Trophoblast cell (in vitro differentiated cells and primary cell): ENCODE measurements around the gene ENPP3.

Experiments
- DNase-seq, 2 donors: peaks; one replicate each; pipeline ENCODE4 v3.0.0-alpha.2; 2016
- H2AFZ ChIP-seq: 2 replicates; pipeline ENCODE4 v1.6.1; 2013; ENCODE audit warnings: low read length, moderate library complexity, mild to moderate bottlenecking; ENCODE audit not compliant: insufficient read depth, poor library complexity
- H2AK5ac ChIP-seq: 2 replicates; pipeline ENCODE4 v1.6.1; 2013; ENCODE audit warnings: mild to moderate bottlenecking, low read length
- H2BK120ac ChIP-seq: 2 replicates; pipeline ENCODE4 v1.6.1; 2013; ENCODE audit warnings: low read length, mild to moderate bottlenecking, moderate library complexity; ENCODE audit not compliant: insufficient read depth, poor library complexity
- H2BK12ac ChIP-seq: 2 replicates; pipeline ENCODE4 v1.6.1; 2013; ENCODE audit warnings: mild to moderate bottlenecking, low read length, moderate library complexity
- H2BK5ac ChIP-seq: 2 replicates; pipeline ENCODE4 v1.6.1; 2013; ENCODE audit warnings: low read length, low read depth, moderate library complexity, mild to moderate bottlenecking; ENCODE audit not compliant: poor library complexity
- H3K14ac ChIP-seq: 2 replicates; pipeline ENCODE4 v1.6.1; 2013; ENCODE audit warnings: mild to moderate bottlenecking, low read length
- H3K18ac ChIP-seq: 2 replicates; pipeline ENCODE4 v1.6.1; 2013; ENCODE audit warnings: mild to moderate bottlenecking, low read length
- H3K23ac ChIP-seq: 2 replicates; pipeline ENCODE4 v1.6.1; 2013; ENCODE audit warnings: low read length
- H3K27ac ChIP-seq: 2 replicates; pipeline ENCODE4 v1.5.1; 2013; ENCODE audit warnings: low read depth, mild to moderate bottlenecking, inconsistent platforms, low read length, moderate library complexity
- H3K27me3 ChIP-seq: 2 replicates; pipeline ENCODE4 v1.6.1; 2013; ENCODE audit warnings: inconsistent platforms, mild to moderate bottlenecking, low read length, moderate library complexity; ENCODE audit not compliant: insufficient read depth
- H3K36me3 ChIP-seq, 2 experiments: 1 replicate in 1 of 2; 2 replicates in 1 of 2; pipeline ENCODE4 v1.6.1; 2013; ENCODE audit warnings: low read length in 2 of 2, mild to moderate bottlenecking in 2 of 2, moderate library complexity in 1 of 2; ENCODE audit not compliant: insufficient read depth in 2 of 2, control insufficient read depth in 1 of 2
- H3K4ac ChIP-seq: 2 replicates; pipeline ENCODE4 v1.6.1; 2013; ENCODE audit warnings: low read depth, mild to moderate bottlenecking, low read length, moderate library complexity
- H3K4me1 ChIP-seq, 2 experiments: 1 replicate in 1 of 2; 2 replicates in 1 of 2; pipeline ENCODE4 v1.6.1; 2013; ENCODE audit warnings: low read length in 2 of 2, mild to moderate bottlenecking in 2 of 2, moderate library complexity in 1 of 2; ENCODE audit not compliant: insufficient read depth in 2 of 2, control insufficient read depth in 1 of 2
- H3K4me2 ChIP-seq: 2 replicates; pipeline ENCODE4 v1.6.1; 2013; ENCODE audit warnings: inconsistent platforms, mild to moderate bottlenecking, low read length, moderate library complexity
- H3K4me3 ChIP-seq: 2 replicates; pipeline ENCODE4 v1.5.1; 2013; ENCODE audit warnings: mild to moderate bottlenecking, low read depth, low read length, inconsistent platforms
- H3K79me1 ChIP-seq: one replicate; pipeline ENCODE4 v1.6.1; 2013; ENCODE audit warnings: low read length
- H3K79me2 ChIP-seq: 2 replicates; pipeline ENCODE4 v1.6.1; 2013; ENCODE audit warnings: low read length, mild to moderate bottlenecking; ENCODE audit not compliant: control insufficient read depth, insufficient read depth, poor library complexity
- H3K9ac ChIP-seq: 2 replicates; pipeline ENCODE4 v1.6.1; 2013; ENCODE audit warnings: mild to moderate bottlenecking, low read length
- H3K9me3 ChIP-seq: 2 replicates; pipeline ENCODE4 v1.6.1; 2013; ENCODE audit warnings: low read depth, mild to moderate bottlenecking, control low read depth, inconsistent platforms, low read length; ENCODE audit not compliant: insufficient read depth
- H4K12ac ChIP-seq: 2 replicates; pipeline ENCODE4 v1.6.1; 2013; ENCODE audit warnings: low read depth, mild to moderate bottlenecking, low read length, moderate library complexity
- H4K8ac ChIP-seq: 2 replicates; pipeline ENCODE4 v1.6.1; 2013; ENCODE audit warnings: low read depth, mild to moderate bottlenecking, low read length, moderate library complexity
- H4K91ac ChIP-seq: one replicate; pipeline ENCODE4 v1.6.1; 2013; ENCODE audit warnings: low read depth, mild to moderate bottlenecking, low read length, moderate library complexity
- WGBS: extraction: QIAGEN DNeasy Blood & Tissue Kit; methylation state at CpG from one replicate; pipeline ENCODE4 v1.1.7; 2013; ENCODE audit warnings: missing lambda C conversion rate; ENCODE audit not compliant: insufficient read length, insufficient coverage; ENCODE audit errors: extremely low coverage; 5-methylcytosine and 5-hydroxymethylcytosine counted together

Gene ENPP3

GRCh38 chr6:131765081-131765803, 128.1 kb downstream of the ENPP3 start:
- WGBS, result no CpG with 5 or more reads among the region's 9 CpGs
- H3K36me3 ChIP-seq, result no peaks in the 10 kb centered on the region

GRCh38 chr6:131765804-131766135, 128.7 kb downstream of the ENPP3 start:
- Histone ChIP-seq H3K79me2 (no peaks in the 10 kb centered on the region), H4K91ac (no peak overlapping the region)

More at GRCh38 chr6:131765081-131765803, 128.1 kb downstream of the ENPP3 start:
- Histone ChIP-seq H4K8ac (no peak overlapping the region), H2BK5ac (no peak overlapping the region), H2BK120ac (no peak overlapping the region), H3K18ac (no peak overlapping the region), H3K23ac (no peak overlapping the region), H3K4me1 (peaks cover 0 to 2% of the 10 kb centered on the region in 2 experiments), H3K27me3 (no peaks in the 10 kb centered on the region), H3K79me1 (no peaks in the 10 kb centered on the region), H3K9me3 (no peaks in the 10 kb centered on the region), H2BK12ac (no peak overlapping the region), H2AFZ (no peak overlapping the region), H3K4me3 (no peak overlapping the region), H3K9ac (no peak overlapping the region), H3K4ac (no peak overlapping the region), H2AK5ac (no peak overlapping the region), H4K91ac (no peak overlapping the region), H4K12ac (no peak overlapping the region), H3K14ac (no peak overlapping the region), H3K79me2 (no peaks in the 10 kb centered on the region), H3K27ac (no peak overlapping the region), H3K4me2 (no peak overlapping the region)
- DNase-seq, result peak; percentile 19 to 71

DNA sequence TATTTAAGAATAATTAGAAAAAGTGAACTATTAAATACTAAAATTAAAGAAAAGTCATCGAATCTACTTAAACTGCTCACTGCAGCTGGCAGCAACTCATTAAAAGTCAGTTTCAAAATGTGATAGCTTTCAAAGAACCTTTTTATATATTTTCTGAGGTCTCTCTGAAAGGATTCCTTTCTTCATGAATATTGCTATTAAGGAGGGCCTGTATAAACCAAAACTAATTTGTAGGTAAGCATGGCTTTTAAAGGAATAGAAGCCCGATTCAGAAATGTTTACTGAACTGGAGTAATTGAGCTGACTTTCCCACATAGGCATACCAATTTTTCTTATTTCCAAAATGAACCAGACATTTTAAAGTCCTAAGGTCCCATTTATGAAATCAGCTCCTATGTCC, 129.5 kb downstream of the ENPP3 start:
- H3K79me2 ChIP-seq, result no peaks in the 10 kb centered on the region
- no peaks in the 10 kb centered on the region for H3K9me3 ChIP-seq
- no peak overlapping the region for H3K4ac ChIP-seq
- H2AFZ ChIP-seq, result no peak overlapping the region
- H2BK12ac ChIP-seq, result no peak overlapping the region
- no peak overlapping the region for H2BK120ac ChIP-seq
- no peak overlapping the region for H3K27ac ChIP-seq
- no peak overlapping the region for H4K91ac ChIP-seq
- H3K4me3 ChIP-seq, result no peak overlapping the region
- H3K4me1 ChIP-seq, result peaks cover 0 to 2% of the 10 kb centered on the region in 2 experiments
- no peak overlapping the region for H4K8ac ChIP-seq
- H3K36me3 ChIP-seq, result no peaks in the 10 kb centered on the region
- no peaks in the 10 kb centered on the region for H3K79me1 ChIP-seq
- no peak overlapping the region for H4K12ac ChIP-seq
- H2BK5ac ChIP-seq, result no peak overlapping the region
- H2AK5ac ChIP-seq, result no peak overlapping the region
- H3K23ac ChIP-seq, result no peak overlapping the region
- DNase-seq, result no peak
- H3K18ac ChIP-seq, result no peak overlapping the region
- no peak overlapping the region for H3K4me2 ChIP-seq
- no CpG with 5 or more reads among the region's 2 CpGs for WGBS
- H3K9ac ChIP-seq, result no peak overlapping the region
- no peak overlapping the region for H3K14ac ChIP-seq
- H3K27me3 ChIP-seq, result no peaks in the 10 kb centered on the region

More at GRCh38 chr6:131765804-131766135, 128.7 kb downstream of the ENPP3 start:
- no peak overlapping the region for H3K4me3 ChIP-seq
- H2BK5ac ChIP-seq, result no peak overlapping the region
- H3K27me3 ChIP-seq, result no peaks in the 10 kb centered on the region
- H2AFZ ChIP-seq, result no peak overlapping the region
- H3K4me2 ChIP-seq, result no peak overlapping the region
- H3K4me1 ChIP-seq, result peaks cover 0 to 2% of the 10 kb centered on the region in 2 experiments
- H2BK120ac ChIP-seq, result no peak overlapping the region
- no peak overlapping the region for H3K4ac ChIP-seq
- H2AK5ac ChIP-seq, result no peak overlapping the region
- H3K14ac ChIP-seq, result no peak overlapping the region
- no peak for DNase-seq
- H3K27ac ChIP-seq, result no peak overlapping the region
- no peak overlapping the region for H3K23ac ChIP-seq
- H2BK12ac ChIP-seq, result no peak overlapping the region
- WGBS, result no CpG with 5 or more reads among the region's 4 CpGs
- H3K9ac ChIP-seq, result no peak overlapping the region
- H3K79me1 ChIP-seq, result no peaks in the 10 kb centered on the region
- H4K12ac ChIP-seq, result no peak overlapping the region
- no peaks in the 10 kb centered on the region for H3K9me3 ChIP-seq
- no peak overlapping the region for H4K8ac ChIP-seq
- no peaks in the 10 kb centered on the region for H3K36me3 ChIP-seq
- no peak overlapping the region for H3K18ac ChIP-seq

DNA sequence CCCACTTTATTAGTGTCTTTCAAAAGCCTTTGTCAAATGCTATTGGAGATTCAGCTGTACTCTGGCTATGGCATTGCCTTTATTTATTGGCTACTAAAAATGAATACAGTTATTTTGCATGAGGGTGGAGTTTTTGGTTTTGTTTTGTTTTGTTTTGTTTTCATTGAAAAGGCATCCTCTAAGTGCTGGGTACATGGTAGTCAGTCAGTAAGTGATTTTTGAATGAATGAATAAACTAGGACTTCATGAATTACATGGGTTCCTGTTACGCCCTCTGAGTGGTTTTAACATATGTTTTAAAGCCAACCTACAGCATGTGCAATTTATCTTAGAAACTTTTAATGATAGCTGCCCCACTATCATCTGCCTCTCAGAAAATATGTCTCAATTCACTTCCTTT, 131.9 kb downstream of the ENPP3 start:
- no peak overlapping the region for H3K27ac ChIP-seq
- no peaks in the 10 kb centered on the region for H3K79me2 ChIP-seq
- H3K18ac ChIP-seq, result no peak overlapping the region
- no peak overlapping the region for H2BK120ac ChIP-seq
- H3K79me1 ChIP-seq, result no peaks in the 10 kb centered on the region
- no peak overlapping the region for H3K4me3 ChIP-seq
- H3K27me3 ChIP-seq, result no peaks in the 10 kb centered on the region
- WGBS, result no CpG with 5 or more reads among the region's 1 CpG
- H4K12ac ChIP-seq, result no peak overlapping the region
- H3K9me3 ChIP-seq, result no peaks in the 10 kb centered on the region
- H2AFZ ChIP-seq, result no peak overlapping the region
- H3K4ac ChIP-seq, result no peak overlapping the region
- no peak overlapping the region for H4K8ac ChIP-seq
- H3K4me2 ChIP-seq, result no peak overlapping the region
- no peak overlapping the region for H2BK12ac ChIP-seq
- no peak overlapping the region for H3K9ac ChIP-seq
- H3K14ac ChIP-seq, result no peak overlapping the region
- DNase-seq, result no peak
- no peaks in the 10 kb centered on the region for H3K36me3 ChIP-seq
- no peak overlapping the region for H3K23ac ChIP-seq
- no peak overlapping the region for H2BK5ac ChIP-seq
- H3K4me1 ChIP-seq, result peaks cover 0 to 2% of the 10 kb centered on the region in 2 experiments
- no peak overlapping the region for H2AK5ac ChIP-seq
- no peak overlapping the region for H4K91ac ChIP-seq
